Adipocyte (in vitro differentiated cells): ENCODE data around the gene TSPYL1.

ENCODE experiments used
- DNase-seq: peaks from one replicate; pipeline ENCODE4 v3.0.0-alpha.2; 2015; ENCODE audit warnings: low read depth
- H3K27me3 ChIP-seq: replicated peaks from 2 replicates; pipeline ENCODE4 v1.7.0; 2013; ENCODE audit warnings: mild to moderate bottlenecking, low read length, moderate library complexity; ENCODE audit not compliant: control insufficient read depth, insufficient read depth
- H3K36me3 ChIP-seq: 2 replicates; pipeline ENCODE4 v1.7.0; 2013; ENCODE audit warnings: low read length, mild to moderate bottlenecking, moderate library complexity; ENCODE audit not compliant: control insufficient read depth, insufficient read depth, severe bottlenecking
- H3K4me1 ChIP-seq: 2 replicates; pipeline ENCODE4 v1.7.0; 2013; ENCODE audit warnings: mild to moderate bottlenecking, low read length, moderate library complexity; ENCODE audit not compliant: control insufficient read depth, insufficient read depth
- H3K4me3 ChIP-seq: 2 replicates; pipeline ENCODE4 v1.7.0; 2013; ENCODE audit warnings: mild to moderate bottlenecking, low read length, moderate library complexity
- H3K9ac ChIP-seq: 2 replicates; pipeline ENCODE4 v1.7.0; 2013; ENCODE audit warnings: mild to moderate bottlenecking, low read length, moderate library complexity
- H3K9me3 ChIP-seq: 2 replicates; pipeline ENCODE4 v1.7.0; 2013; ENCODE audit warnings: mild to moderate bottlenecking, low read length, moderate library complexity; ENCODE audit not compliant: control insufficient read depth

The TSPYL1 gene

DNA sequence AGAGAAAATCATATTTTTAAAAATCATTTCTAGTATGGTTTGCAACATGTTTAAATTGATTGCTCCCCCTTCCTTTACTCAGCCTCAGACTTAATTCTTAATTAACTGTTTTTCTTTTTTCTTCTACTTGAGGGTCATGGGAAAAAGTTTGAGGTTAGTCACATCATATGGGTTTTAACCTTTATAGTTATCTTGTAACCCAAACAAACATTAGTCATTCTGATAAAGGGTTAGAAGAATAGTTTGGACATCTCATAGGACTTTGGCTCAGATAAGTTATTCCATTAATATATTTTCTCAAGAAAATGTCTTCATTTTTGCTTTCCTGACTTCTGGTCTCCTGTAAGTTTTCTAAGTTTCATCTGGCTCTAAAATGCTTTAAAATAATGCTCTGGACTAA, 34.5 kb upstream of the TSPYL1 start:
- Histone ChIP-seq H3K9ac (no peak overlapping the region), H3K27me3 (no peaks in the 10 kb centered on the region), H3K4me1 (peaks cover 50% of the 10 kb centered on the region), H3K4me3 (no peak overlapping the region), H3K9me3 (no peaks in the 10 kb centered on the region), H3K36me3 (no peaks in the 10 kb centered on the region)
- DNase-seq = no peak

DNA sequence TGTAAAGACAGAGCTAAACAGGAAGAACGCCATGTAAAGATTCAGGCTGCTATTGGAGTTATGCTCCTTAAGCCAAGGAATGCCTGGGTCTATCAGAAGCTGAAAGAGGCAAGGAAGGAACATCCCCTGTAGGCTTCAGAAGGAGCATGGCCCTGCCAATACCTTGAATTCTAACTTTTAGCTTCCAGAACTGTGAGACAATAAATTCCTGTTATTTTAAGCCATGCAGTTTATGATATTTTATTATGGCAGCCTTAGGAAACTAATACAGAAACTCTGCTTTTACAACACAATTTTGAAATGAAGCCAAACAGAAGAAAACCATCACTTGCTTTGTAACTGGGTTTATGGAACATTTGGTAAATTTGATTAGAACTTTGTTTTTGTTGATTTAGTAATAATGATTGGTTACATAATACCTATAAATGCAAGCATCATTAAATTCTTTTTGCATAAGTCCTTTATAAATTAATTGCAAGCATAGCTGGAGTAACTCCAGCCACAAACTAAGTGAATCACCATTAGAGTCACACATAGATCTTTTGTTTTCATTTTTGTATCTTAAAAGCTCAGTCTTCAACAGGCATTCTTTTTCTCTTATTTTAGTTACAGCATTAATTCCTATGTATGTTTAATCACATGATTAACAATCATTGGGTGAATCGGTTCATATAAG, 33.5 kb upstream of the TSPYL1 start:
- Histone ChIP-seq H3K9ac (no peak overlapping the region), H3K4me3 (no peak overlapping the region), H3K9me3 (no peaks in the 10 kb centered on the region), H3K4me1 (peaks cover 50% of the 10 kb centered on the region), H3K36me3 (no peaks in the 10 kb centered on the region), H3K27me3 (no peaks in the 10 kb centered on the region)
- no peak for DNase-seq

GRCh38 chr6:116309657-116310056, 29.9 kb upstream of the TSPYL1 start:
- Histone ChIP-seq H3K9ac (no peak overlapping the region), H3K27me3 (no peaks in the 10 kb centered on the region), H3K4me1 (peaks cover 19% of the 10 kb centered on the region), H3K9me3 (no peaks in the 10 kb centered on the region), H3K4me3 (no peak overlapping the region), H3K36me3 (no peaks in the 10 kb centered on the region)
- no peak for DNase-seq

GRCh38 chr6:116309001-116309400, 29.3 kb upstream of the TSPYL1 start:
- Histone ChIP-seq H3K27me3 (no peaks in the 10 kb centered on the region), H3K9ac (no peak overlapping the region), H3K9me3 (no peaks in the 10 kb centered on the region), H3K4me1 (peaks cover 13% of the 10 kb centered on the region), H3K36me3 (no peaks in the 10 kb centered on the region), H3K4me3 (no peak overlapping the region)
- no peak for DNase-seq

DNA sequence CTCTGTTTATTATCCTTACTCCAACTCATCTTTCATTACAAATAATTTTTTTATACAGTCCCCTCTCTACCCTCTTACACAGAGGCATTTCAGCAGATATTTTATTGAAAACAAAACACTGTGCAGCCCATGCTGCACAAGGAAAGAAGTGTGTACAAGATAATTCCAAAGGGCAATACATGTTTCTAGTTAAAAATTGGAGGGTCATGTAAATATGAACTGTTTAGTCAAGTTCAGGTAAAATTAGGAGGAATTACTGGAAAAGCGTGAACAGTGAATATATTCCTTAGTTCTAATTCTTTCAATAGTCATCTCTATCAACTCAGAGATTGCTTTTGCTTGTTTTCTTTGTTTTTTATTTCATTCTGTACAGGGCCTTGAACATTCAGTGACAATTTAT, 27.9 kb upstream of the TSPYL1 start:
- H3K9me3 ChIP-seq = no peaks in the 10 kb centered on the region
- DNase-seq = no peak
- H3K4me1 ChIP-seq = no peaks in the 10 kb centered on the region
- H3K27me3 ChIP-seq = no peaks in the 10 kb centered on the region
- H3K36me3 ChIP-seq = no peaks in the 10 kb centered on the region
- no peak overlapping the region for H3K4me3 ChIP-seq
- no peak overlapping the region for H3K9ac ChIP-seq

DNA sequence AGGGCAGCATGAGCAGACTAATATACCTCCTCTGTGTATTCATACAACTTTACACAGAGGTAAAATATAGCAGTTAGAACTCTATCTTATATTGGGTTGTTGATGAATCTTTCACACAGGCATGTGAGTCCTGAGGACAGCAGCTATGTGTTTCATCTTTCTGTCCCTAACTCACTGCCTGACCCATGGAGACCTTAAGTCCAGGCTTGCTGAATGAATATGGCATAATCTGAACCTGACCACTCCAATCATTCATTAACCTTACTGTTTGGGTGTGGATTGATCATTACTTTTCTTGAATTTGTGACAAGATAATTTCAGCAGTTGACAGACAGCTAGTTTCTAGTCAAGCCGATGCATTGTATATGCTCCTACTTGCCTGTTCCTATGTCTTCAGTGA, 27.3 kb upstream of the TSPYL1 start:
- Histone ChIP-seq H3K4me1 (no peaks in the 10 kb centered on the region), H3K4me3 (no peak overlapping the region), H3K36me3 (no peaks in the 10 kb centered on the region), H3K9ac (no peak overlapping the region), H3K27me3 (no peaks in the 10 kb centered on the region), H3K9me3 (no peaks in the 10 kb centered on the region)
- DNase-seq = no peak

DNA sequence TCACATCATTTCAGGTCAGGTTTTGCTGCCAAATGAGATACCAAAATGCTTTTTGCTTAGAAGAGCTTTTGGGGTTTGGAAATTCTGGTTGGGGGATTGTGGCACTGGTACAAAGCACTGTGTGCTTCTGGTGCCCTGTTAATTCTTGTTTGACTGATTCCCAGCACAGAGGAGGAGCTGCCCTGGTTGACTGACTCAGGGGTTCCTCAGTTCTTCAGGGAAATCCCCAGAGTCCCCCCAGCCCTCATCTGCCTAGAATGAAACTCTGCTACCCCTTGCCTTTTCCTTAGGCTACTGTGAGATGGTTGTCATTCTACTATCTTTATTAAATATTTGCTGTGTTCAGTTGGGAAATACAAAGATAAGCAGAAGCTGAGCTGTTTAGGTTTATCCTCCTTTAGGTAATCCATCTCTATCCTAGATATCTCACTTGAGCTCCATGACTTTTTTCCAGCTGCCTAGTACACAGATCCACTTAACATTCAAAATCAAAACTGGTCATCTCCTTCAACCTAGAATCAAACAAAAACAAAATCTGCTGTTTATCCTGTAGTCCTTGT, 24.9 kb upstream of the TSPYL1 start:
- Histone ChIP-seq H3K36me3 (no peaks in the 10 kb centered on the region), H3K4me1 (peaks cover 4% of the 10 kb centered on the region), H3K27me3 (no peaks in the 10 kb centered on the region), H3K9ac (no peak overlapping the region), H3K9me3 (no peaks in the 10 kb centered on the region), H3K4me3 (no peak overlapping the region)
- DNase-seq = no peak

GRCh38 chr6:116301104-116301503, 21.4 kb upstream of the TSPYL1 start:
- no peaks in the 10 kb centered on the region for H3K36me3 ChIP-seq
- no peak for DNase-seq
- H3K4me1 ChIP-seq = peaks cover 4% of the 10 kb centered on the region
- peaks cover 8% of the 10 kb centered on the region for H3K9me3 ChIP-seq
- no peak overlapping the region for H3K4me3 ChIP-seq
- H3K27me3 ChIP-seq = no peaks in the 10 kb centered on the region
- H3K9ac ChIP-seq = no peak overlapping the region

DNA sequence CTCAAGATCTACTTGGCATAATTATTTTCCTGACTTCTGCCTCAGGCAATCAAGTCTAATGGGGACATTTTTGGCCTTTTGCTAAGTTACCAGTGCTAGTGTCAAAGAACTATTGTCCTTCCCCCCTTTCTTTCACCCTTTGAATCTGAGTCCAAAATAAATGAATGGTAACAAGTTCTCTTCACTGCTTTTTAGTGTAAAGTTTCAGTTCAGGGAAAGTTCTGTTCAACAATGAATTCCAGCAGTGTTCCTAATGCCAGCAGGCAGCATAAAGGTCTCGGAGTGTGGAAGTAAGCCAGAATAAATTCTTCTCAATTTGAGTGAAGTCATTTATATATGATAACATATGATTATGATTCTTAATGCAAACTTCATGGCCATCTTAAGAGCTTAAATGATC, 20.8 kb upstream of the TSPYL1 start:
- Histone ChIP-seq H3K27me3 (no peaks in the 10 kb centered on the region), H3K4me3 (no peak overlapping the region), H3K9ac (no peak overlapping the region), H3K36me3 (no peaks in the 10 kb centered on the region), H3K4me1 (peaks cover 4% of the 10 kb centered on the region), H3K9me3 (peaks cover 8% of the 10 kb centered on the region)
- DNase-seq = peak; percentile 29

GRCh38 chr6:116298973-116299372, 19.2 kb upstream of the TSPYL1 start:
- peaks cover 8% of the 10 kb centered on the region for H3K9me3 ChIP-seq
- H3K4me1 ChIP-seq = peaks cover 4% of the 10 kb centered on the region
- no peak overlapping the region for H3K9ac ChIP-seq
- DNase-seq = no peak
- H3K36me3 ChIP-seq = no peaks in the 10 kb centered on the region
- no peaks in the 10 kb centered on the region for H3K27me3 ChIP-seq
- no peak overlapping the region for H3K4me3 ChIP-seq

DNA sequence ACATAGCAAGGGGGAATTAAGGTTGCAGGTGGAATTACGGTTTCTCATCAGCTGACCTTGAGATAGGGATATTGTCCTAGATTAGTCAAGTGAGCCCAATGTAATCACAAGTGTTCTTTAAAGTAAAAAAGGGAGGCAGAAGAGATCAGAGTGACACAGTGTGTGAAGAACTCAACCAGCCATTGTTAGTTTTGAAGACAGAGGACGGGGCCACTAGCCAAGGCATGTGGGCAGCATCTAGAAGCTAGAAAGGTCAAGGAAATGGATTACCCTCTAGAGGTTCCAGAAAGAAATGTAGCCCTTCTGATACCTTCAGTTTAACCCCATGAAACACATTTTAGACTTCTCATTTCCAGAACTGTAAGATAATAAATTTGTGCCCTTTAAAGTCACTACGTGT, 18.5 kb upstream of the TSPYL1 start:
- Histone ChIP-seq H3K27me3 (no peaks in the 10 kb centered on the region), H3K36me3 (no peaks in the 10 kb centered on the region), H3K4me1 (peaks cover 4% of the 10 kb centered on the region), H3K4me3 (no peak overlapping the region), H3K9me3 (peaks cover 8% of the 10 kb centered on the region), H3K9ac (no peak overlapping the region)
- DNase-seq = no peak

GRCh38 chr6:116292553-116292952, 12.8 kb upstream of the TSPYL1 start:
- H3K27me3 ChIP-seq = no peaks in the 10 kb centered on the region
- H3K4me1 ChIP-seq = peaks cover 17% of the 10 kb centered on the region
- no peak for DNase-seq
- H3K9me3 ChIP-seq = no peaks in the 10 kb centered on the region
- H3K36me3 ChIP-seq = no peaks in the 10 kb centered on the region
- no peak overlapping the region for H3K9ac ChIP-seq
- H3K4me3 ChIP-seq = no peak overlapping the region
